Gastrocnemius medialis (tissue), 4 donors: ENCODE measurements around the gene MTG2. TPM values are rescaled to one million over a fixed set of nuclear protein-coding genes. Genes with fewer than 3 reads are reported as not detected.

ENCODE experiments used
- ATAC-seq, 2 donors: fragments of 150-250 bp; one replicate each; pipeline ENCODE4 v1.9.1; 2016
- DNase-seq, 2 donors: peaks; one replicate each; pipeline ENCODE4 v3.0.0-alpha.2; 2019
- H3K27ac ChIP-seq, 4 donors: fragments of 200-600 bp; sonication (generic); 1 replicate in 1 of 4; 2 replicates in 3 of 4; pipeline ENCODE4 v1.5.1; 2016 to 2018; ENCODE audit warnings: mild to moderate bottlenecking in 2 of 4, moderate library complexity in 1 of 4
- H3K27me3 ChIP-seq, 3 donors: fragments of 200-600 bp; sonication (generic) in 2 of 3; 1 replicate in 1 of 3; 2 replicates in 2 of 3; pipeline versions ENCODE4 v1.5.1 to v1.6.0; 2016 to 2019; ENCODE audit warnings: mild to moderate bottlenecking in 1 of 3, moderate library complexity in 1 of 3
- H3K36me3 ChIP-seq, 2 donors: fragments of 200-600 bp; sonication (generic) in 1 of 2; one replicate each; pipeline ENCODE4 v1.5.1; 2017 to 2018
- H3K4me1 ChIP-seq, 2 donors: fragments of 200-600 bp; sonication (generic) in 1 of 2; one replicate each; pipeline ENCODE4 v1.5.1; 2016 to 2017; ENCODE audit warnings: mild to moderate bottlenecking in 2 of 2
- H3K4me3 ChIP-seq, 4 donors: fragments of 200-600 bp; sonication (generic) in 3 of 4; 1 replicate in 1 of 4; 2 replicates in 3 of 4; pipeline ENCODE4 v1.5.1; 2016 to 2019; ENCODE audit warnings: mild to moderate bottlenecking in 2 of 4
- H3K9me3 ChIP-seq, 3 donors: fragments of 200-600 bp; sonication (generic) in 2 of 3; 1 replicate in 1 of 3; 2 replicates in 2 of 3; pipeline ENCODE4 v1.5.1; 2016 to 2019
- POLR2A ChIP-seq, 2 donors: fragments of 450-650 bp; IDR thresholded peaks; one replicate each; pipeline ENCODE4 v1.6.1; 2017; ENCODE audit warnings: antibody characterized with exemption in 2 of 2, mild to moderate bottlenecking in 2 of 2, moderate library complexity in 2 of 2
- in situ Hi-C, 4 donors: fragments of 200-750 bp; cut with MboI; loops; one replicate each; pipeline versions ENCODE4 v1.15.0 to v1.8.0; 2017; ENCODE audit warnings: low sequenced_read_pairs in 4 of 4
- intact Hi-C: fragments of 100-400 bp; cut with DNase I; formaldehyde crosslinking; loops from one replicate; pipeline ENCODE4 v1.15.1; 2023; ENCODE audit warnings: low total_unique reads
- total RNA-seq, 4 donors: library from RNA; depleted of rRNA; stranded (reverse); fragments of >200 nt; gene quantifications; one replicate each; pipeline versions ENCODE4 v1.1.0 to v1.2.3, GENCODE V29; 2016
- TF ChIP-seq, protein P1 (sequence below), 5 experiments: fragments of 450-650 bp in 3 of 5; fragments of 200-600 bp in 2 of 5; sonication (generic) in 2 of 5; IDR thresholded peaks in 4 of 5; conservative IDR thresholded peaks in 1 of 5; 1 replicate in 4 of 5; 2 replicates in 1 of 5; pipeline ENCODE4 v1.5.1; 2016 to 2019; ENCODE audit warnings: antibody characterized with exemption in 5 of 5, mild to moderate bottlenecking in 3 of 5, moderate library complexity in 3 of 5

The MTG2 gene
- total RNA-seq, 4 donors from 2014 or later = 21.0 to 50.8 (median 29.3) TPM

DNA sequence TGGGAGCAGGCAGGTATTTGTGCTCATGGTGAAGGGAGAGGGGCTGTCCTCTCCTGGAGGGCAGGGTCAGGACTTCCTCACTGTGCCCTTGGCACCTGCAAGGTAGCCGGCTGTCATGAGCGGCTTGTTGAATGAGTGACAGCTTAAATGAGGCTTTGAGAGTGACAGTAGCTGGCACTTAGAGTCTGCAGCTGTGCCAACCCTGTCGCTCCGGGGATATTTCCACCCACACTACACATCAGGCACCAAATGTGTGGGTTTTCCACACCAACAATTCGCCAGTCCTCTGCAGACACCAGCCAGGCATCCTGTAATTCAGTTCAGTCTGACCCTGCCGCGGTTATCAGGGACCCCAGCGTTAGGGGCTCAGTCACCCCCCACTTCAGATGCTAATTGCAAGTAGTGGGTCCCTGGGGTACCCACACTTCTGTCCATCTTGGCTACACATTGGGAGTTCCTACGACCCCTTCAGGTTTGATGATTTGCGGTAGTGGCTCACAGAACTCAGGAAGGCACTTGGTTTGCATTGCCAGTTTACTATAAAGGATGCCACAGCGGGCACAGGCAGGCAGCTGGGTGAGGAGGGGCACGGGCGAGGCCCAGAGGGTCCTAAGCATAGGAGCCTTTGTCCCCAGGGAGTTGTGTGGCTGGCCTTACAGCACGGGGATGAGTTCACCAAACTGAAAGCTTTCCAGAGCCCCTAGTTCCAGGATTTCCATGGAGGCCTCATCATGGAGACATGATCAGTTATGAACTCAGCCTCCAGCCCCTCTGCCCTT lies 9.1 kb downstream of the MTG2 start:
- ATAC-seq (no peak), DNase-seq (no peak)
- Histone ChIP-seq H3K36me3 (peaks cover 3 to 49% of the 10 kb centered on the region in 2 donors), H3K9me3 (no peaks in the 10 kb centered on the region), H3K4me3 (no peak overlapping the region), H3K27ac (no peak overlapping the region), H3K27me3 (no peaks in the 10 kb centered on the region), H3K4me1 (peaks cover 0 to 3% of the 10 kb centered on the region in 2 donors)
- in situ Hi-C loops = loop anchor here in 1 of 4 donors (25.0 kb wide), 1 partner anchor 195 kb away; the partner anchor contains the start of gene RPS21
- TF ChIP-seq, protein P1, sequence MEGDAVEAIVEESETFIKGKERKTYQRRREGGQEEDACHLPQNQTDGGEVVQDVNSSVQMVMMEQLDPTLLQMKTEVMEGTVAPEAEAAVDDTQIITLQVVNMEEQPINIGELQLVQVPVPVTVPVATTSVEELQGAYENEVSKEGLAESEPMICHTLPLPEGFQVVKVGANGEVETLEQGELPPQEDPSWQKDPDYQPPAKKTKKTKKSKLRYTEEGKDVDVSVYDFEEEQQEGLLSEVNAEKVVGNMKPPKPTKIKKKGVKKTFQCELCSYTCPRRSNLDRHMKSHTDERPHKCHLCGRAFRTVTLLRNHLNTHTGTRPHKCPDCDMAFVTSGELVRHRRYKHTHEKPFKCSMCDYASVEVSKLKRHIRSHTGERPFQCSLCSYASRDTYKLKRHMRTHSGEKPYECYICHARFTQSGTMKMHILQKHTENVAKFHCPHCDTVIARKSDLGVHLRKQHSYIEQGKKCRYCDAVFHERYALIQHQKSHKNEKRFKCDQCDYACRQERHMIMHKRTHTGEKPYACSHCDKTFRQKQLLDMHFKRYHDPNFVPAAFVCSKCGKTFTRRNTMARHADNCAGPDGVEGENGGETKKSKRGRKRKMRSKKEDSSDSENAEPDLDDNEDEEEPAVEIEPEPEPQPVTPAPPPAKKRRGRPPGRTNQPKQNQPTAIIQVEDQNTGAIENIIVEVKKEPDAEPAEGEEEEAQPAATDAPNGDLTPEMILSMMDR (IDR thresholded peaks at IDR 0.05 in 4 of 5, conservative IDR thresholded peaks at IDR 0.05 in 1 of 5) = no peak
- TF ChIP-seq POLR2A (IDR thresholded peaks at IDR 0.05) = no peak
- intact Hi-C loops = no loop called here

DNA sequence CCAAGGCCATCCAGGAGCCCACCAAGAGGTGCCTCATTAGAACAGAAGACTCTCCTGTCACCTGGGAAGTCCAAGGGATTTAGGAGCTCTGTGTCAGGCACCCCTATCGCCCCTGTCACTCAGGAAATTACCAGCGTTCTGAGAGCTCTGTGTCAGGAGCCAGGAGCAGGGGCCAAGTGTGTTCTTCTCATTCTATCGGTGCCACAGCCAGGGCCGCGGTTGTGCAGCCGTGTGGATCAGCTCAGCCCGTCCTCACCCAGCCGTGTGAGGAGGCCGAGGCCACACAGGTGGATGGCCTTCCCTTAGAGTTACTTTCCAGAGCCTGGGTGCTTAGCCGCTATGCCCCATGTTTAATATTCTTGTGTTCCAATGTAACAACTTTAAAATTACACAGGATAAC lies 9.8 kb downstream of the MTG2 start:
- TF ChIP-seq POLR2A (IDR thresholded peaks at IDR 0.05) = no peak
- H3K27me3 ChIP-seq = no peaks in the 10 kb centered on the region
- no peak overlapping the region for H3K27ac ChIP-seq
- H3K9me3 ChIP-seq = no peaks in the 10 kb centered on the region
- intact Hi-C loops (no loop called here), in situ Hi-C loops (loop anchor here in 1 of 4 donors (25.0 kb wide), 1 partner anchor 195 kb away; the partner anchor contains the start of gene RPS21)
- no peak for ATAC-seq
- H3K4me1 ChIP-seq = no peaks in the 10 kb centered on the region
- H3K4me3 ChIP-seq = no peak overlapping the region
- H3K36me3 ChIP-seq = peaks cover 3 to 53% of the 10 kb centered on the region in 2 donors
- DNase-seq = no peak

DNA sequence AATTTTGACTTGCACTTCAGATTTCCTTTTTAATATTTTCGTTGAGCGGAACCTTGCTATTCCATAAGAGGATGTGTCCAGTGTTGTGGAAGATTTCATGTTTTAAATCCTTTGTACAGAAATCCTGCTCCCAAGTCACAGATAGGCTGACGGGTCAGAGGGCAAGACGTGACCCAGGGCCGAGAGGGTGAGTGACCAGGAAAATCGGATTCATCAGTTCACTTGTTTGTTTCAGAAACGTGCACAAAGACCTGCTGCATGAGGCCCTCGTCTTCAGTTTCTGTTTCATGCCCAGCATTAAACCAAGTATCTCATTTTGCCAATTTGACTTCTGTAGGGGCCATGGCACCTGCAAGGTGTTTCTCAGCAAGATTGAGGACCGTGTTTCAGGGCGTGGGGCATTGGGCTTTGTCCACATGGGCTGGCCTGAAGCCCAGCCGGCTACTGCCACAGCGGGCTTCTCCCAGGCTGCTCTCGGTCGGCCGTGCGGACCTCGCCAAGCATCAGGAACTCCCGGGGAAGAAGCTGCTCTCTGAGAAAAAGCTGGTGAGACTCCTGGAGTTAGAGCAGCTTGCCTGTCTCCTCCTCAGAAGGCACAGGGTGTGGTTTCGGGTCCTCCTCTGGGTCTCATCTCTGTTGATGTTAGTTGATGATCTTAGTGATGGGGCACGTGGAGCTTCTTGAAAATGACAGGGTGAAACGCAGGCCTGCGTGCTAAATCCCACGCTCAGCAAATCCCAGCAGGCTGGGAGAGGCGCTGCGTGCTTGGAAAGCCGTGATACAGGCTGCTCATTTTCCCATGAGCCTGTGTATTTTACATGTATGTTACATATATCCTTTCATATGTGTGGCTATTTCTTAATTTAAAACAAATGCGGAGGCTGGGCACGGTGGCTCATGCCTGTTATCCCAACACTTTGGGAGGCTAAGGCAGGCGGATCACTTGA lies 10.5 kb downstream of the MTG2 start:
- ATAC-seq (no peak), DNase-seq (no peak)
- Histone ChIP-seq H3K4me1 (no peaks in the 10 kb centered on the region), H3K4me3 (no peak overlapping the region), H3K27ac (no peak overlapping the region), H3K9me3 (no peaks in the 10 kb centered on the region), H3K36me3 (peaks cover 3 to 61% of the 10 kb centered on the region in 2 donors), H3K27me3 (no peaks in the 10 kb centered on the region)
- TF ChIP-seq POLR2A (IDR thresholded peaks at IDR 0.05) = no peak
- TF ChIP-seq, protein P1 (IDR thresholded peaks at IDR 0.05 in 4 of 5, conservative IDR thresholded peaks at IDR 0.05 in 1 of 5) = no peak
- in situ Hi-C loops (loop anchor here in 1 of 4 donors (25.0 kb wide), 1 partner anchor 194 kb away; the partner anchor contains the start of gene RPS21), intact Hi-C loops (no loop called here)

DNA sequence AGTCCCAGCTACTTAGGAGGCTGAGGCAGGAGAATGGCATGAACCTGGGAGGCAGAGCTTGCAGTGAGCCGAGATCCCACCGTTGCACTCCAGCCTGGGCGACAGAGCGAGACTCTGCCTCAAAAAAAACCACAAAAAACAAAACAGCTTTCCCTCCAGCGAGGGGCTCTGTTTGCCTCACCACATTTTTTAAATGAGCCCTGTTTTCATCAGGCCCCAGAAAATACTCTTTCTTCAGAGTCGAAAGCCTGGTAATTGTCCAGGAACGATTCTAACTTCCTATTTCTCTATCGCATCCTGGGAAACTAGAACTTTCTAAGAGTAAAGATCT lies 12.2 kb downstream of the MTG2 start:
- H3K4me3 ChIP-seq = no peak overlapping the region
- H3K27ac ChIP-seq = no peak overlapping the region
- H3K27me3 ChIP-seq = no peaks in the 10 kb centered on the region
- ATAC-seq = no peak
- H3K9me3 ChIP-seq = no peaks in the 10 kb centered on the region
- intact Hi-C loops = no loop called here
- no peak for TF ChIP-seq POLR2A (IDR thresholded peaks at IDR 0.05)
- TF ChIP-seq, protein P1 (IDR thresholded peaks at IDR 0.05 in 4 of 5, conservative IDR thresholded peaks at IDR 0.05 in 1 of 5) = no peak
- in situ Hi-C loops = loop anchor here in 1 of 4 donors (25.0 kb wide), 1 partner anchor 192 kb away; the partner anchor contains the start of gene RPS21
- no peak for DNase-seq
- no peaks in the 10 kb centered on the region for H3K4me1 ChIP-seq
- peaks cover 3 to 63% of the 10 kb centered on the region in 2 donors for H3K36me3 ChIP-seq
